HG03457 (cell line): ENCODE measurements around the gene TAF1.
"Not testable (repeated sequence)": the region's sequence is repeated elsewhere in the genome, so short reads cannot be mapped to it uniquely, and the experiment has no call there.

Experiments used
- ATAC-seq: cut with Tn5 transposase; IDR thresholded peaks from one replicate; pipeline ENCODE4 v1.9.1; 2021; ENCODE audit warnings: moderate number of reproducible peaks; ENCODE audit not compliant: unreplicated experiment

TAF1 gene, protein sequence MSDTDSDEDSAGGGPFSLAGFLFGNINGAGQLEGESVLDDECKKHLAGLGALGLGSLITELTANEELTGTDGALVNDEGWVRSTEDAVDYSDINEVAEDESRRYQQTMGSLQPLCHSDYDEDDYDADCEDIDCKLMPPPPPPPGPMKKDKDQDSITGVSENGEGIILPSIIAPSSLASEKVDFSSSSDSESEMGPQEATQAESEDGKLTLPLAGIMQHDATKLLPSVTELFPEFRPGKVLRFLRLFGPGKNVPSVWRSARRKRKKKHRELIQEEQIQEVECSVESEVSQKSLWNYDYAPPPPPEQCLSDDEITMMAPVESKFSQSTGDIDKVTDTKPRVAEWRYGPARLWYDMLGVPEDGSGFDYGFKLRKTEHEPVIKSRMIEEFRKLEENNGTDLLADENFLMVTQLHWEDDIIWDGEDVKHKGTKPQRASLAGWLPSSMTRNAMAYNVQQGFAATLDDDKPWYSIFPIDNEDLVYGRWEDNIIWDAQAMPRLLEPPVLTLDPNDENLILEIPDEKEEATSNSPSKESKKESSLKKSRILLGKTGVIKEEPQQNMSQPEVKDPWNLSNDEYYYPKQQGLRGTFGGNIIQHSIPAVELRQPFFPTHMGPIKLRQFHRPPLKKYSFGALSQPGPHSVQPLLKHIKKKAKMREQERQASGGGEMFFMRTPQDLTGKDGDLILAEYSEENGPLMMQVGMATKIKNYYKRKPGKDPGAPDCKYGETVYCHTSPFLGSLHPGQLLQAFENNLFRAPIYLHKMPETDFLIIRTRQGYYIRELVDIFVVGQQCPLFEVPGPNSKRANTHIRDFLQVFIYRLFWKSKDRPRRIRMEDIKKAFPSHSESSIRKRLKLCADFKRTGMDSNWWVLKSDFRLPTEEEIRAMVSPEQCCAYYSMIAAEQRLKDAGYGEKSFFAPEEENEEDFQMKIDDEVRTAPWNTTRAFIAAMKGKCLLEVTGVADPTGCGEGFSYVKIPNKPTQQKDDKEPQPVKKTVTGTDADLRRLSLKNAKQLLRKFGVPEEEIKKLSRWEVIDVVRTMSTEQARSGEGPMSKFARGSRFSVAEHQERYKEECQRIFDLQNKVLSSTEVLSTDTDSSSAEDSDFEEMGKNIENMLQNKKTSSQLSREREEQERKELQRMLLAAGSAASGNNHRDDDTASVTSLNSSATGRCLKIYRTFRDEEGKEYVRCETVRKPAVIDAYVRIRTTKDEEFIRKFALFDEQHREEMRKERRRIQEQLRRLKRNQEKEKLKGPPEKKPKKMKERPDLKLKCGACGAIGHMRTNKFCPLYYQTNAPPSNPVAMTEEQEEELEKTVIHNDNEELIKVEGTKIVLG (N-terminal part only)

DNA sequence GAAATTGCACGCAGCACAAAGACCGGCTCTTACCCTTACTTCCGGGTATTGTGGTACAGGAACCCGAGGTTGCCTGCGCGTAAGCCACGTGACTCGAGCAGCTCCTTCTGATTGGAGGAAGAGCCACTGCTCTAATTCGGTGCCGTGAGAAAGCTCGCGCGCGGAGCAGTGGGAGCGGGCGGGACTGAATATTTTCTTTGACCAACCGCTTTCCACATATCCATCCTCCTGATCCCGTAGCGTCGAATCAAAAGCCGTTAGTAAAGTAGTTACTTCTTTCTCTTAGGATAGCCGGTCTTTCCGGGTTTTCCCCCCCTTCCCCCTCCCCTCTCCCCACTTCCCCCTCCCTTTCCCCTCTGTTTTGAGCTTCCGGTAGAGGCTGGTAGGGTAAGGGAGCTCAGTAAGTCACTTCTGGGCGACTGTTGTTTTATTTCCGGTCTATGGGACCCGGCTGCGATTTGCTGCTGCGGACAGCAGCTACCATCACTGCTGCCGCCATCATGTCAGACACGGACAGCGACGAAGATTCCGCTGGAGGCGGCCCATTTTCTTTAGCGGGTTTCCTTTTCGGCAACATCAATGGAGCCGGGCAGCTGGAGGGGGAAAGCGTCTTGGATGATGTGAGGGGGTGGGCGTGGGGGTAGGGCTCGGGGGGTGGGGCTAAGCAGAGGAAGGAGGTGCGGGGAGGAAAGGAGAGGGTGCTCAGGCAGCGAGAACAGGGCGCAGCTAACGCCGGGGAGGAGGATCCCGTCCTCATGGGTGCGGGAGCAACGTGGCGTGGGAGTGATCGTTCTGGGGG lies at the start of gene TAF1:
Gene TAF1, plus strand, starts transcription at position 483 of the 799 bp plus-strand sequence. Its CDS starts 18 bp downstream, at position 501.
- peak; percentile 79 for ATAC-seq

DNA sequence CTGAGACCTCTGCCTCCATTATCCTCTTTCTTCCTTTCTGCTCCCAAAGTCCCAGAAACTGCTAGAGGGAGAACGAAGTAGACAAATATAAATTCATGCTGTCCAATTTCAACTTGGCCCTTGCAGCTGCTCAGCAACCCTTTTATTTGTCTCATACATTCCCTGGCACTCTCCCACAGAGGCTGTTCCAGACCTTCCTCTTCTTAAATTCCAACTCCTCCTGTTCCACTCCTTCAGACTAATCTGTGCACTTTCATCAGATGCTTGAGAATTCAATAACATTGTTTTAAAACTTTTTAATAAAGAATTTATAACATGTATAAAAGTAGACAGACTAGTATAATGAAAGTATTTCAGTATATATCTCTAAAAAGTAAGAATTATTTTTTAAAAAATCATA lies 49.2 kb upstream of the TAF1 start:
- not testable (repeated sequence) for ATAC-seq

DNA sequence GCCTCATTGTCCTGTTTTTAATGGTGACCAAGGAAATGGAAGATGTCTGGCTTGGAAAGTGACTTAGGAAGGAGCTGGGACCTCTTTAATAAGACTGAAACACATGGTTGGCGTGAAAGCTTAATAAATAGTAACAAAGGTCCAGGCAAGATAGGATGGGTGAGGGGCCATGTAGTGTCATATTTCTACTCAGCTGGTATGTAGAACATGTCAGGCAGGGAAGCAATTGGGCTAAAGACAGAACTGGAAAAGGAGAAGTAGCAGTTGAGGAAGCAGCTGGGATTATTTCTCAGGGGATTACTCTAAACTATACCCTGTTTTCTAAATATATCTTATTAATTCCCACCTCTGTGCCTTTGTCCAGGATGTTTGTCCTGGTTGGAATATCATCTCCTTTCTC lies 46.0 kb upstream of the TAF1 start:
- no peak for ATAC-seq

DNA sequence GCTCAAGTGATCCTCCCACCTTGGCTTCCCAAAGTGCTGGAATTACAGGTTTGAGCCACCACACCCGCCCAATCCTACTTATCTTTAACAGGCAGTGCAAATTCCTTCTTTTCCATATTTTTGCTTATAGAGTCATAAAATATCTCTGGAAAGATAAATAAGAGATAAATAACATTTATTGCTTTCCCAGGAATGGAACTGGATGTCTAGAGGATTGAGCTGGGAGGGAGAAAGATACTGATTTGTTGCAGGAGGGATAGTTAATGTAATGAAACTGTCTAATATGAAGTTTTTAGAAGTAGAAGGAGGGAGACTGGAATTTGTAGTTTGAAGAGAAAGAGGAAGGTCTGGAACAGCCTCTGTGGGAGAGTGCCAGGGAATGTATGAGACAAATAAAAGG lies 44.4 kb upstream of the TAF1 start:
- no peak for ATAC-seq

DNA sequence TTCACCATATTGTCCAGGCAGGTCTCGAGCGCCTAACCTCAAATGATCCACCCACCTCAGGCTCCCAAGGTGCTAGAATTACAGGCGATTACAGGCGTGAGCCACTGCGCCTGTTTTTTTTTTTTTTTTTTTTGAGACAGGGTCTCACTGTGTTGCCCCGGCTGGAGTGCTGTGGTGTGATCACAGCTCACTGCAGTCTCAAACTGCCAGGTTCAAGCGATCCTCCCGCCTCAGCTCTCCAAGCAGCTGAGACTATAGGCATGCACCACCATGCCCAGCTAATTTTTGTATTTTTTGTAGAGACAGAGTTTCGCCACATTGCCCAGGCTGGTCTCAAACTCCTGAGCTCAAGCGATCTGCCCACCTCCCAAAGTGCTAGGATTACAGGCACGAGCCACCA lies 41.7 kb upstream of the TAF1 start:
- not testable (repeated sequence) for ATAC-seq

DNA sequence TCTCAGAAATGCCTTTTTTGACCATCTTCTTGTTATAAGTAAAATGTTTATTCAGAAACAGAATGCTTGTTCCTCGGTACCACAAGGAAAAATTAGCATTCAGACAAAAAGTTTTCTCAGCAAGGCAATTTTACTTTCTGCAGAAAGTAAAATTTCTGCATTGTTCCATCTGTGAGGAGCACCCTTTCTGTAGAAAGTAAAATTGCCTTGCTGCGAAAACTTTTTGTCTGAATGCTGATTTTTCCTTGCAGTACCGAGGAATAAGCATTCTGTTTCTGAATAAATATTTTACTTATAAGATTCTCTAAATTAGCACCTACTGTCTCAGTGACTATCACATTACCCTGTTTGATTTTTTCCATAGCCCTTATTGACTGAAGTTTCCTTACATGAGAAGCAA lies 39.8 kb upstream of the TAF1 start:
- no peak for ATAC-seq

DNA sequence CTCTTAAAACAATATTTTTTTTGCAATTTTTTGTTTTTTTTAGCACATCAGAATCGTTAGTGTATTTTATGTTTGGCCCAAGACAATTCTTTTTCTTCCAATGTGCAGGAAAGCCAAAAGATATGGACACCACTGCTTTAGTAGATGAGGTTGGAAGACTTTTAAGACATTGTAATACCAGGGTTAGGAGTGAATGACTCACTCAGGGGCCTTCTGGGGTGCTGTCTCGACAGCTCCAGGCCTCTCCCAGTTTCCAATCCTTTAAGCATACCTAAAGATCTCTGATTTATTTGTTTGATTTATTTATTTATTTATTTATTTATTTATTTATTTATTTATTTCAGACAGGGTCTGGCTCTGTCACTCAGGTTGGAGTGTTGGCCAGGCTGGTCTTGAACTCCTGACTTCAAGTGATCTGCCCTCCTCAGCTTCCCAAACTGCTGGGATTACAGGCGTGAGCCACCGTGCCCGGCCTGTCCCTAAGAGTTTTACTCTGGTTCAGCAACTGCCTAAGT lies 16.9 kb upstream of the TAF1 start:
- not testable (repeated sequence) for ATAC-seq

DNA sequence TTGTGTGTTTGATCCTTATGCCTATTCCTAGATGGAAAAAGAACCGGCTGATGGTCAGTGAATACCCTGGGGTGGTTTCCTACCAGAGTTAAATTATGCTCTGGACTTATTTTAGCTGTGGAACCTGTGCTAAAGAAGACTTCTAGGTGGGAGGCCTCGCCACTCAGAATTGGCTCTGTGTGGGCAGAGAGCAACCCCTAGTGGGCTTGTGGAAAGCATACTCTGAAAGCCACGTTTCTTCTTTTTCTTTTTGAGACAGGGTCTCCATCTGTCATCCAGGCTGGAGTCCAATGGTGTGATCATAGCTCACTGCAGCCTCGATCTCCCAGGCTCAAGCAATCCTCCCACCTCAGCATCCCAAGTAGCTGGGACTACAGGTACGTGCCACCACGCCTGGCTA lies 16.3 kb upstream of the TAF1 start:
- ATAC-seq = not testable (repeated sequence)

DNA sequence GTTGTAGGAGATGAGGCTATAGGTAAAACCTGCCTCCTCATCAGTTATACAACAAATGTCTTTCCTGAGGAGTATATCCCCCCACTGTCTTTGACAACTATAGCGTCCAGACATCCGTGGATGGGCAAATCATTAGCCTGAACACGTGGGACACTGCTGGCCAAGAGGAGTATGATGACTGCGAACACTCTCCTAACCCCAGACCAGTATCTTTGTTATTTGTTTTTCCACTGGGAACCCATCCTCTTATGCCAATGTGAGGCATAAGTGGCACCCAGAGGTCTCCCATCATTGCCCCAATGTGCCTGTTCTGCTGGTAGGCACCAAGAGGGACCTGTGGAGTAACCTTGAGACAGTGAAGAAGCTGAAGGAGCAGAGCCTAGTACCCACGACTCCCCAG lies 13.7 kb upstream of the TAF1 start:
- ATAC-seq = not testable (repeated sequence)

DNA sequence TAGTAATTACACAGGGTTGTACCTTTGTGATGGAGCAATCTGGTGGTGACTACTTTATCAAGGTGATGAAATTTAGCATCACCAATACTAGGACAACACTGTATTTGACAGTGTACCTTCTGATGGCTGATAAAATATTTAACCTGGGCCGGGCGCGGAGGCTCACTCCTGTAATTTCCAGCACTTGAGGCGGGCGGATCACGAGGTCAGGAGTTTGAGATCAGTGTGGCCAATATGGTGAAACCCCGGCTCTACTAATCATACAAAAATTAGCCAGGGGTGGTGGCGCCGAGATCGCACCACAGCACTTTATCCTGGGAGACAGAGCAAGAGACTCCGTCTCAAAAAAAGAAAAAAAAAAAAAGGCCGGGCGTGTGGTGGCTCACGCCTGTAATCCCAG lies 1.9 kb upstream of the TAF1 start:
- ATAC-seq = no peak

DNA sequence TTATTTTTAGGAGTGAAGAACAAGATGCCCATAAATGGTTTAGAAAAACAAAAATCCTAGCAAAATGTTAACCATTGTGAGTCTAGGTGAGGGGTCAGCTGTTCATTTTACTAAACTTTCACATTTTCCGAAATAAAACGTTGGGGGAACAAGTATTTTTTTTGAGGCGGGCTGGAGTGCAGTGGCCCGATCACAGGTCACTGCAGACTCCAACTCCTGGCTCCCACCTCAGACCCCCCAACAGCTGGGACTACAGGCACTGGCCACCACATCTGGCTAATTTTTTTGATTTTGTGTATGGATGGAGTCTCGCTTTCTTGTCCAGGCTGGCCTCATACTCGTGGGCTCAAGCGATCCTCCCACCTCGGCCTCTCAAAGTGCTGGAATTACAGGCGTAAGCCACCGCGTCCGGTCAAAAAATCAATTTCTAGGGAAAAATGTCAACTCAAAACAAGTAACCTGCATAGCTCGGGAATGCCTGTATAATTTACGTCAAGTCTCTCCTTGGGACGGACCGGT lies 742 bp upstream of the TAF1 start:
- ATAC-seq = no peak

DNA sequence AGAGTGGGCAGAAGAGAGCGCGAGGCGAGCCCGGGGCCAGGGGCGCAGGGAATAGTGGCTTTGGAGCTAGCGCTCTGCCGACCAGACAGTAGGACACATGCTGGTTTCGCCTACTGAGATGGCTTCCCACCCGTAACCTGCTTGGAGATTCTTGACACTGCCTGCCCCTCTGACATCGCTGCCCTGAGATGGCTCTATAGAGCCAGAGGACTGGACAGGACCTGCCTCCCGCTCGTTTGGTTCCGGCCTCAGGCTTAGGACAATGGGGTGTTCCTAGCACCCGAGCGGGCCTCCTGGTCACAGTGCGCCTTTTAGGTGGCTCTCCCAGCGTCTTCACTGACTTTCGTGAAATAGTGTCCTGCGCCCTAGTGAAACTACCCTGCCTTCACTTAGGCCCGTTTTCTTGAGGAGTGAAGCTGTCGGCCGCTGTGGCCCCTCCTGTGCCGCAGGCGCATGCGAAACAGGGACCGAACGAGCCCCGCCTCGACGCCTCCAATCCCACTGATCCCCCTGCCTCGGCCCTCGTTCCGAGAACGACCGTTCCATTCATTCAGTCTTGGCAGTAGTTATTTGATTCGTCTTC lies 608 bp downstream of the TAF1 start:
- ATAC-seq = no peak

DNA sequence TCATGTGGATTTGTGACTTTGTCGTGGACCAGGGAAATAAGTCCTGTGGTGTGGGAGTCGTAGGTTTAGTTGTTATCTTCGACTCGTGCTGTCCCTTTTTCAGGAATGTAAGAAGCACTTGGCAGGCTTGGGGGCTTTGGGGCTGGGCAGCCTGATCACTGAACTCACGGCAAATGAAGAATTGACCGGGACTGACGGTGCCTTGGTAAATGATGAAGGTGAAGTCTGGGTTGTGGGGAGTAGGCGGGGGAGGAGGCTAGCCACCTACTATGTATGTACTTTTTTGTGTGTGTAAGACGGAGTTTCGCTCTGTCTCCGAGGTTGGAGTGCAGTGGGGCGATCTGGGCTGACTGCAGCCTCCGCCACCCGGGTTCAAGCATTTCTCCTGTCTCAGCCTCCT lies 1.2 kb downstream of the TAF1 start:
- ATAC-seq = no peak

DNA sequence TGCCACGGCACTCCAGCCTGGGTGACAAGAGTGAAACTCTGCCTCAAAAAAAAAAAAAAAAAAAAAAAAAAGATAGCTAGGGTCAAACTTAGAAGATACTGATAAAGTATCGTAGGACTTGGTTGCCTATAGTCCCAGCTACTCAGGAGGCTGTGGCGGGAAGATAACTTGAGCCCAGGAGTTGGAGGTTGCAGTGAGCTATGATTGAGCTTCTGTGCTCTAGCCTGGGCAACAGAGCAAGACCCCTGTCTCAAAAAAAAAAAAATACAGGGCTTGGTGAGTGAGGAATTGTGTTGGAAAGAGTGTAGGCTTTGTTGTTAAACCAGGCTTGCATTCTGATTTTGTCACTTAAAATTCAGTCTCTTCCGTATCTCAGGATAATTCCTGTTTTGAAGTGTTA lies 6.2 kb downstream of the TAF1 start:
- ATAC-seq = no peak

DNA sequence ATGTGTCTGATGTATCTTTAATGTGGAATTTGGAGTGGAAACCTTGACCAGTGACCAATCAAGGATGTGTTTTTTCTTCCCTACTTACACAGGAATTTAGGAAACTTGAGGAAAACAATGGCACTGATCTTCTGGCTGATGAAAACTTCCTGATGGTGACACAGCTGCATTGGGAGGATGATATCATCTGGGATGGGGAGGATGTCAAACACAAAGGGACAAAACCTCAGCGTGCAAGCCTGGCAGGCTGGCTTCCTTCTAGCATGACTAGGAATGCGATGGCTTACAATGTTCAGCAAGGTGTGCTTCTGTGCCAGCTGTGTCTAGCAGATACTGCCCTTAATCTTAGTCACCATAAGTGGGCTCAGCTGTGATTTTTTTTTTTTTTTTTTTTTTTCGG lies 12.6 kb downstream of the TAF1 start:
- ATAC-seq = no peak

DNA sequence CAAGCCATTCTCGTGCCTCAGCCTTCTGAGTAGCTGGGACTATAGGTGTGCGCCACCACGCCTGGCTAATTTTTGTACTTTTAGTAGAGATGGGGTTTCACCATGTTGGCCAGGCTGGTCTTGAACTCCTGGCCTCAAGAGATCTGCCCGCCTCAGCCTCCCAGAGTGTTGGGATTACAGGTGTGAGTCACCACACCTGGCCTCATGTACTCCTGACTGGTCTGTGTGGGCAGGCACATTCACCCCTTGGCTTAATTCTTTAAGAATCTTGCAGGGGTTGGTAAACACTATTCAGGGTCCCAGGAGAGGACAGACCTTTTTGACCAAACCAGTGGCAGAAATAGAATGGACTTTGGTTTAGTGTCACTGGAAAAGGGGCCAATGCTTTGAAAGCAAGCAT lies 25.6 kb downstream of the TAF1 start:
- ATAC-seq = not testable (repeated sequence)

DNA sequence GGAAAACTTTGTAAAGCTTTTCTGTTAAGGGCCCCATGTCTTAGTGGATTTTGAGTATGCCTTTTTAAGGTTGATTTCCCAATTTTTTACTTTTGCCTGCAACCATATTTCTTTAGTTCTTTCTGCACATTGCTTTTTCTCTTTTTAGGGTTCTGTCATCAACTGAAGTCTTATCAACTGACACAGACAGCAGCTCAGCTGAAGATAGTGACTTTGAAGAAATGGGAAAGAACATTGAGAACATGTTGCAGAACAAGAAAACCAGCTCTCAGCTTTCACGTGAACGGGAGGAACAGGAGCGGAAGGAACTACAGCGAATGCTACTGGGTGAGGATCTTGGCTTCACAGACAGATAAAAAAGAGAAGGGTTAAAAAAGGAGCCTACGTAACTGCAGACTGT lies 27.8 kb downstream of the TAF1 start:
- ATAC-seq = no peak

DNA sequence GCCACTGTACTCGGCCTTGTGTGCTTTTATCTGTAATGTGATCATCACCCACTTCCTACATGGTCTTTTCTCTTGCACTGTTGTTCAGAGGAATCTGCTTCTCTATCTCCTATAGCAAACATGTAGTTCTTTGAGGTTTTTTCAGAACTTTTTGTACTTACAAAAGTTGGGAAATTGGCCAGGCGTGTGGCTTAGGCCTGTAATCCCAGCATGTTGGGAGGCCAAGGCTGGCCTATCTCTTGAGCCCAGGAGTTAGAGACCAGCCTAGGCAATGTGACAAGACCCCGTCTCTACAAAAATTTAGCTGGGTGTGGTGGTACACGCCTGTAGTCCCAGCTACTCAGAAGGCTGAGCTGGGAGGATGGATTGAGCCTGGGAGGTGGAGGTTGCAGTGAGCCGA lies 30.4 kb downstream of the TAF1 start:
- no peak for ATAC-seq

DNA sequence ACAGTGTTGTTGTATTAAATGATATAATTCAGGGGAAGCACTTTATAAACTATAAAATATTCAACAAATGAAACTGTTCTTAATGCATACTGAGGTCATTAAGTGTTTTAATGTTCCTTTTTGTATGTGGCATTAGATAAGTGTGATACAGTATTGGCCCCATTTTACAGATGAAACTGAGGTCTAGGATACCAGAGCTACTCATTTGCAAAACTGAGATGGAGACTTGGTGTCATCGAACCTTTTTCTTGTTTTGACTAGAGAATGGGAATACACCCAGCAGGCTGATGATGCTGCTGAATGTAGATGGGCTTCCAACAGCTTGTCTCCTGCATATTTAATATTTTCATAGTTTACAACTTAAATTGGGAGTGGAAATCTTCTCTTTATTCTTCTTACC lies 34.6 kb downstream of the TAF1 start:
- no peak for ATAC-seq
